Endothelial cell of umbilical vein (primary cell): ENCODE measurements around the gene AGRP. TPM values are rescaled to one million over a fixed set of nuclear protein-coding genes. Genes with fewer than 3 reads are reported as not detected.

Source experiments
- BruUV-seq: library from RNA; stranded (reverse); fragments of 400-500 nt; replicated peaks from 2 replicates; lab custom pipeline; 2021; lab: Mats Ljungman, UMichigan
- CTCF ChIA-PET: fragments of 300-600, 350-600 bp; sonication (Branson Sonifier 250); formaldehyde crosslinking; loops from one replicate; lab custom pipeline; 2021; ENCODE audit warnings: antibody characterized with exemption, inconsistent platforms; lab: Charles Lee
- POLR2A ChIA-PET: fragments of 300-600, 350-600 bp; sonication (Branson Sonifier 250); formaldehyde crosslinking; loops from one replicate; lab custom pipeline; 2021; ENCODE audit warnings: antibody characterized with exemption, inconsistent platforms; lab: Charles Lee
- DNase-seq: peaks from one replicate; pipeline ENCODE4 v3.0.0-alpha.2; 2011; ENCODE audit warnings: low read depth, low spot score
- FAIRE-seq: peaks from 2 replicates; lab custom pipeline; 2011; peaks lifted over from hg19 to GRCh38; lab: Jason Lieb, UNC
- H2AFZ ChIP-seq: 2 replicates; pipeline ENCODE4 v1.6.0; 2012; ENCODE audit warnings: low read depth, low read length, control low read depth, inconsistent platforms
- H3K27ac ChIP-seq: 2 replicates; pipeline ENCODE4 v1.5.1; 2011; ENCODE audit warnings: low read depth, mild to moderate bottlenecking, control low read depth, low read length, moderate library complexity; ENCODE audit not compliant: insufficient read depth
- H3K27me3 ChIP-seq, 2 experiments: 2 replicates each; pipeline versions ENCODE4 v1.6.0 to v1.6.1; 2011; ENCODE audit warnings: low read length in 2 of 2, mixed read lengths in 1 of 2; ENCODE audit not compliant: control insufficient read depth in 2 of 2, insufficient read depth in 2 of 2
- H3K36me3 ChIP-seq, 2 experiments: 2 replicates in 1 of 2; 3 replicates in 1 of 2; pipeline ENCODE4 v1.5.1; 2011; ENCODE audit warnings: low read length in 2 of 2, mild to moderate bottlenecking in 1 of 2, moderate library complexity in 1 of 2; ENCODE audit not compliant: control insufficient read depth in 2 of 2, insufficient read depth in 2 of 2; ENCODE audit errors: extremely low read depth in 1 of 2
- H3K4me1 ChIP-seq: 3 replicates; pipeline ENCODE4 v1.5.1; 2011; ENCODE audit warnings: mild to moderate bottlenecking, low read length; ENCODE audit not compliant: control insufficient read depth, insufficient read depth; ENCODE audit errors: extremely low read depth
- H3K4me2 ChIP-seq: 2 replicates; pipeline ENCODE4 v1.6.1; 2011; ENCODE audit warnings: low read length, control low read depth, mixed read lengths; ENCODE audit not compliant: insufficient read depth
- H3K4me3 ChIP-seq, 3 experiments: fragments of 200-600 bp in 1 of 3; sonication (generic), shearing (Covaris generic) in 1 of 3; replicated peaks in 1 of 3; 2 replicates each; pipeline ENCODE4 v1.5.1; 2011 to 2016; ENCODE audit warnings: control low read depth in 3 of 3, low read length in 3 of 3, mild to moderate bottlenecking in 2 of 3, inconsistent platforms in 1 of 3, low read depth in 1 of 3, moderate library complexity in 1 of 3; ENCODE audit not compliant: insufficient read depth in 1 of 3
- H3K79me2 ChIP-seq: 2 replicates; pipeline ENCODE4 v1.6.0; 2012; ENCODE audit warnings: low read length, inconsistent platforms; ENCODE audit not compliant: control insufficient read depth, insufficient read depth
- H3K9ac ChIP-seq: replicated peaks from 2 replicates; pipeline ENCODE3; 2011; ENCODE audit warnings: low read length, control low read depth; ENCODE audit not compliant: insufficient read depth; ENCODE audit errors: extremely low read depth
- H3K9me1 ChIP-seq: replicated peaks from 3 replicates; pipeline ENCODE4 v1.6.0; 2011; ENCODE audit warnings: mild to moderate bottlenecking, low read length; ENCODE audit not compliant: control insufficient read depth, insufficient read depth; ENCODE audit errors: extremely low read depth
- H3K9me3 ChIP-seq: replicated peaks from 2 replicates; pipeline ENCODE4 v1.5.1; 2012; ENCODE audit warnings: low read length, inconsistent platforms; ENCODE audit not compliant: control insufficient read depth, insufficient read depth
- H4K20me1 ChIP-seq: replicated peaks from 2 replicates; pipeline ENCODE3; 2011; ENCODE audit warnings: mild to moderate bottlenecking, low read length; ENCODE audit not compliant: control insufficient read depth, insufficient read depth; ENCODE audit errors: extremely low read depth
- CTCF ChIP-seq, 2 donors: IDR thresholded peaks; 1 replicate in 1 of 2; 2 replicates in 1 of 2; pipeline ENCODE4 v1.5.1; 2011; ENCODE audit warnings: low read length in 2 of 2, mild to moderate bottlenecking in 2 of 2, moderate library complexity in 2 of 2, control low read depth in 1 of 2, inconsistent platforms in 1 of 2, low read depth in 1 of 2; ENCODE audit not compliant: insufficient read depth in 1 of 2; ENCODE audit errors: extremely low read depth in 1 of 2
- EZH2 ChIP-seq: IDR thresholded peaks from 2 replicates; pipeline ENCODE4 v1.6.1; 2012; ENCODE audit warnings: borderline replicate concordance, low read depth, mild to moderate bottlenecking, moderate library complexity, low read length, inconsistent platforms; ENCODE audit not compliant: severe bottlenecking
- FOS ChIP-seq: IDR thresholded peaks from 2 replicates; pipeline ENCODE4 v1.6.1; 2011; ENCODE audit warnings: mild to moderate bottlenecking, low read length, moderate library complexity, borderline replicate concordance; ENCODE audit not compliant: insufficient read depth
- GATA2 ChIP-seq: IDR thresholded peaks from 2 replicates; pipeline ENCODE4 v1.7.0; 2011; ENCODE audit warnings: low read depth, mild to moderate bottlenecking, moderate library complexity, mixed read lengths, low read length; ENCODE audit not compliant: insufficient read length, insufficient read depth
- JUN ChIP-seq: IDR thresholded peaks from 2 replicates; pipeline ENCODE4 v1.6.1; 2011; ENCODE audit warnings: borderline replicate concordance, low read depth; ENCODE audit not compliant: insufficient read length, insufficient read depth
- MAX ChIP-seq: IDR thresholded peaks from 2 replicates; pipeline ENCODE4 v1.6.1; 2011; ENCODE audit not compliant: insufficient read depth, insufficient read length
- MYC ChIP-seq: IDR thresholded peaks from one replicate; pipeline ENCODE4 v1.6.1; 2011; ENCODE audit warnings: mild to moderate bottlenecking, low read depth, low read length
- POLR2A ChIP-seq: IDR thresholded peaks from 2 replicates; pipeline ENCODE4 v1.6.1; 2012; ENCODE audit warnings: low read depth, mild to moderate bottlenecking, control low read depth, low read length
- POLR2AphosphoS5 ChIP-seq: IDR thresholded peaks from 2 replicates; pipeline ENCODE4 v1.6.1; 2012; ENCODE audit warnings: low read depth, mild to moderate bottlenecking, control low read depth, low read length, moderate library complexity; ENCODE audit not compliant: insufficient read depth
- dilution Hi-C: fragments of 300-500 bp; cut with MboI; formaldehyde crosslinking; loops from one replicate; pipeline ENCODE4 v1.15.0; 2019; ENCODE audit warnings: low sequenced_read_pairs; ENCODE audit not compliant: extremely low pct_ligation_motif_present
- intact Hi-C: fragments of 100-400 bp; cut with micrococcal nuclease; formaldehyde crosslinking; loops from one replicate; pipeline ENCODE4 v1.10.0; 2022
- polyA plus RNA-seq, 4 experiments: library from polyadenylated mRNA; depleted of rRNA in 3 of 4; stranded (reverse) in 3 of 4; unstranded in 1 of 4; fragments of >200 nt; gene quantifications; 2 replicates each; pipeline versions ENCODE4 v1.2.1 to v1.2.3, GENCODE V29; 2011 to 2012; ENCODE audit warnings: missing spikeins in 1 of 4
- total RNA-seq: library from RNA; stranded (reverse); gene quantifications from 2 replicates; pipeline ENCODE4 v1.2.3, GENCODE V29; 2021

The AGRP gene
- total and polyA plus RNA-seq, 2 donors (not counting 3 experiments of a cell fraction or from before 2014, with no cell fraction given) = not detected

GRCh38 chr16:67458121-67458641 lies 25.2 kb downstream of the AGRP start:
- Histone ChIP-seq H3K9me3 (no peaks in the 10 kb centered on the region), H3K27me3 (no peaks in the 10 kb centered on the region), H3K9me1 (no peaks in the 10 kb centered on the region), H3K9ac (no peak overlapping the region), H3K4me1 (peaks cover 13% of the 10 kb centered on the region), H4K20me1 (no peaks in the 10 kb centered on the region), H3K79me2 (no peaks in the 10 kb centered on the region), H3K36me3 (peaks cover 0 to 12% of the 10 kb centered on the region in 2 experiments), H3K4me2 (no peak overlapping the region), H3K4me3 (no peak overlapping the region), H2AFZ (no peak overlapping the region), H3K27ac (no peak overlapping the region)
- dilution Hi-C loops (no loop called here), intact Hi-C loops (no loop called here)
- TF ChIP-seq JUN = no peak
- no peak for TF ChIP-seq MYC
- no peak for TF ChIP-seq GATA2
- BruUV-seq = no TSS peak
- ChIA-PET CTCF (interaction anchor here (3.0 to 12.4 kb wide), 2 partner anchors 11 to 33 kb away, joined by 16 to 201 read pairs; no protein-coding TSS in a partner anchor), POLR2A (no interaction called here)
- DNase-seq = no peak
- no peak for FAIRE-seq

GRCh38 chr16:67457611-67458010 lies 25.7 kb downstream of the AGRP start:
- FAIRE-seq = no peak
- CTCF ChIA-PET = interaction anchor here (1.7 to 12.4 kb wide), 3 partner anchors 8 to 32 kb away, joined by 5 to 201 read pairs (median 16); no protein-coding TSS in a partner anchor
- POLR2A ChIA-PET = no interaction called here

More at GRCh38 chr16:67457611-67458010, 25.7 kb downstream of the AGRP start:
- intact Hi-C loops = no loop called here
- BruUV-seq = no TSS peak
- H3K9ac ChIP-seq = no peak overlapping the region
- no peak overlapping the region for H3K27ac ChIP-seq
- TF ChIP-seq FOS (no peak), CTCF (IDR thresholded peaks at IDR 0.05; ENCODE audit: extremely low read depth in 1 of 2, insufficient read depth in 1 of 2, low read depth in 1 of 2, low read length in 2 of 2) (no peak), MYC (no peak), POLR2AphosphoS5 (no peak), MAX (no peak), GATA2 (no peak), POLR2A (no peak), JUN (no peak), EZH2 (no peak)
- no peaks in the 10 kb centered on the region for H3K79me2 ChIP-seq
- dilution Hi-C loops = no loop called here
- DNase-seq = no peak
- no peak overlapping the region for H2AFZ ChIP-seq
- H4K20me1 ChIP-seq = no peaks in the 10 kb centered on the region
- H3K9me1 ChIP-seq = no peaks in the 10 kb centered on the region
- H3K36me3 ChIP-seq = peaks cover 0 to 17% of the 10 kb centered on the region in 2 experiments
- H3K4me1 ChIP-seq = peaks cover 13% of the 10 kb centered on the region
- H3K9me3 ChIP-seq = no peaks in the 10 kb centered on the region
- H3K27me3 ChIP-seq = no peaks in the 10 kb centered on the region
- no peak overlapping the region for H3K4me2 ChIP-seq
- no peak overlapping the region for H3K4me3 ChIP-seq
